RWPE2 (cell line): ENCODE results near the gene PDLIM7.
A peak's percentile ranks its signal among the peaks of the same experiment; 100 is the strongest.

Experiments used
- ATAC-seq: fragments of 200-7000 bp; cut with Tn5 transposase; 3 replicates; pipeline ENCODE4 v1.9.1; 2021; ENCODE audit warnings: low read depth
- DNase-seq: peaks from one replicate; pipeline ENCODE4 v3.0.0-alpha.2; 2020; ENCODE audit warnings: low spot score
- H3K27ac ChIP-seq: fragments of 450-650 bp; 2 replicates; pipeline ENCODE4 v1.5.1; 2017; ENCODE audit warnings: mild to moderate bottlenecking; ENCODE audit not compliant: poor library complexity, severe bottlenecking
- H3K27me3 ChIP-seq: fragments of 250-450 bp; sonication (Bioruptor Pico); 2 replicates; pipeline ENCODE4 v1.5.1; 2021; ENCODE audit warnings: mild to moderate bottlenecking, moderate library complexity; ENCODE audit not compliant: insufficient read depth, poor library complexity, severe bottlenecking
- H3K36me3 ChIP-seq: fragments of 250-450 bp; sonication (Bioruptor Pico); 2 replicates; pipeline ENCODE4 v1.5.1; 2020; ENCODE audit warnings: low read depth, mild to moderate bottlenecking, moderate library complexity
- H3K4me1 ChIP-seq: fragments of 250-450 bp; sonication (Bioruptor Pico); 2 replicates; pipeline ENCODE4 v1.5.1; 2021; ENCODE audit warnings: mild to moderate bottlenecking, moderate library complexity; ENCODE audit not compliant: insufficient read depth, poor library complexity, severe bottlenecking
- H3K4me3 ChIP-seq: fragments of 250-450 bp; sonication (Bioruptor Pico); 2 replicates; pipeline ENCODE4 v1.5.1; 2021; ENCODE audit warnings: mild to moderate bottlenecking, moderate library complexity; ENCODE audit not compliant: severe bottlenecking
- H3K9me3 ChIP-seq: fragments of 250-450 bp; sonication (Bioruptor Pico); 2 replicates; pipeline ENCODE4 v1.5.1; 2021; ENCODE audit warnings: mild to moderate bottlenecking, moderate library complexity; ENCODE audit not compliant: severe bottlenecking
- CTCF ChIP-seq: fragments of 450-650 bp; IDR thresholded peaks from one replicate; pipeline ENCODE4 v1.5.1; 2017; ENCODE audit warnings: mild to moderate bottlenecking, moderate library complexity; ENCODE audit not compliant: poor library complexity, severe bottlenecking

The PDLIM7 gene

GRCh38 chr5:177484902-177485549 is 12.4 kb downstream of the PDLIM7 start:
- no peak for TF ChIP-seq CTCF
- Histone ChIP-seq H3K4me1 (no peaks in the 10 kb centered on the region), H3K27me3 (no peaks in the 10 kb centered on the region), H3K27ac (no peak overlapping the region), H3K36me3 (peaks cover 55% of the 10 kb centered on the region), H3K9me3 (no peaks in the 10 kb centered on the region), H3K4me3 (no peak overlapping the region)
- DNase-seq (no peak), ATAC-seq (peak; percentile 3)

GRCh38 chr5:177483994-177484901 is 13.2 kb downstream of the PDLIM7 start:
- Histone ChIP-seq H3K36me3 (peaks cover 48% of the 10 kb centered on the region), H3K27me3 (no peaks in the 10 kb centered on the region), H3K4me1 (peaks cover under 1% of the 10 kb centered on the region), H3K27ac (no peak overlapping the region), H3K9me3 (no peaks in the 10 kb centered on the region), H3K4me3 (no peak overlapping the region)
- TF ChIP-seq CTCF = no peak
- DNase-seq = no peak
- ATAC-seq = peak; percentile 3

GRCh38 chr5:177483042-177483441 is 14.4 kb downstream of the PDLIM7 start:
- no peak for ATAC-seq
- TF ChIP-seq CTCF = no peak
- no peak for DNase-seq
- Histone ChIP-seq H3K36me3 (peaks cover 36% of the 10 kb centered on the region), H3K4me1 (peaks cover 9% of the 10 kb centered on the region), H3K4me3 (no peak overlapping the region), H3K27ac (no peak overlapping the region), H3K27me3 (no peaks in the 10 kb centered on the region), H3K9me3 (no peaks in the 10 kb centered on the region)

GRCh38 chr5:177482359-177482795 is 15.0 kb downstream of the PDLIM7 start:
- H3K9me3 ChIP-seq = no peaks in the 10 kb centered on the region
- ATAC-seq (peak; percentile 3), DNase-seq (no peak)
- H3K4me1 ChIP-seq = peaks cover 9% of the 10 kb centered on the region
- no peak for TF ChIP-seq CTCF
- peaks cover 29% of the 10 kb centered on the region for H3K36me3 ChIP-seq
- no peak overlapping the region for H3K4me3 ChIP-seq
- H3K27ac ChIP-seq = no peak overlapping the region
- H3K27me3 ChIP-seq = no peaks in the 10 kb centered on the region
